Left lung (tissue), 10 donors: ENCODE data around the gene UTF1. TPM values are rescaled to one million over a fixed set of nuclear protein-coding genes. Genes with fewer than 3 reads are reported as not detected.

Experiments
- ATAC-seq: fragments of 200-7000 bp; cut with Tn5 transposase; one replicate; pipeline ENCODE4 v1.9.1; 2020; ENCODE audit warnings: moderate library complexity
- DNase-seq, 4 donors: peaks; one replicate each; pipeline ENCODE4 v3.0.0-alpha.2; 2013 to 2020
- H3K27ac ChIP-seq, 2 donors: fragments of 200-600 bp; sonication (generic) in 1 of 2; one replicate each; pipeline versions ENCODE4 v1.5.0 to v1.8.0; 2020 to 2021
- H3K27me3 ChIP-seq, 2 donors: fragments of 200-600 bp; sonication (generic) in 1 of 2; one replicate each; pipeline versions ENCODE4 v1.5.0 to v1.8.0; 2020 to 2021
- H3K36me3 ChIP-seq, 2 donors: fragments of 200-600 bp; sonication (generic) in 1 of 2; one replicate each; pipeline versions ENCODE4 v1.5.0 to v1.8.0; 2020 to 2021
- H3K4me1 ChIP-seq, 2 donors: fragments of 200-600 bp; one replicate each; pipeline ENCODE4 v1.8.0; 2021
- H3K4me3 ChIP-seq, 2 donors: fragments of 200-600 bp; sonication (generic) in 1 of 2; one replicate each; pipeline versions ENCODE4 v1.5.0 to v1.8.0; 2020 to 2021; ENCODE audit warnings: mild to moderate bottlenecking in 1 of 2
- H3K9me3 ChIP-seq, 2 donors: fragments of 200-600 bp; sonication (generic) in 1 of 2; one replicate each; pipeline versions ENCODE4 v1.5.0 to v1.8.0; 2020 to 2021
- CTCF ChIP-seq, 2 donors: fragments of 200-600 bp; sonication (generic) in 1 of 2; IDR thresholded peaks; one replicate each; pipeline versions ENCODE4 v1.5.0 to v1.8.0; 2021; ENCODE audit warnings: antibody characterized with exemption in 2 of 2
- intact Hi-C, 2 donors: fragments of 100-400 bp; cut with DNase I; formaldehyde crosslinking; loops; one replicate each; pipeline versions ENCODE4 v1.11.2 to v1.14.2; 2022
- polyA plus RNA-seq, 6 donors: library from polyadenylated mRNA; unstranded; fragments of 120-200 nt; gene quantifications; one replicate each; pipeline ENCODE4 v1.2.1, GENCODE V29; 2013; ENCODE audit not compliant: insufficient read length in 6 of 6
- total RNA-seq, 2 donors: library from RNA; stranded (reverse); fragmentation: NEBNext Ultra II Directional; extraction: Animal tissue kit (Norgen Biotek cat#: 25700); gene quantifications; one replicate each; pipeline ENCODE4 v1.2.1, GENCODE V29; 2021
- donor health status: DM: no; HTN: yes; CAD: no.
- donor health status: DM: no; HTN: no; CAD: no.

UTF1 gene
- total and polyA plus RNA-seq, 8 donors: not detected

DNA sequence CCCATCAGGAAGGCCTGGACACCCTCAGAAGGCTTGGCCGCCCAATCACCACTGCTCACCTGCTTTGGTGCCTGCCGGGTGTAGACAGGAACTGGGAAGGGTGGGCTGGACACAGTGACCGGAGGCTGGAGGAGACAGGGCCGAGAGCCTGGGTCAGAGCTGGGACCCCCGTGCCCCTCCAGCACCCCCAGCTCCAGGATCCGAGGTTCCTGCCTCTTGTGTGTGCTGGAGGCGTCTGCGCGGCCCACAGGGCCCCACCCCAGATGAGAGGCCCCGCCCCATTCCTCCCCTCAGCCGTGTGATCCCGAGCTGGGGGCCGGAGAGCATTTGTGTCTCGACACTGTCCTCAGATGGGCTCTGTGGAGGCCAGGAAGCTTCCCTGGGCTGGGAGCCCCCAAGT lies 37.3 kb downstream of the UTF1 start:
- H3K4me3 ChIP-seq: no peak overlapping the region
- peaks cover 0 to 5% of the 10 kb centered on the region in 2 donors for H3K27me3 ChIP-seq
- peaks cover 0 to 71% of the 10 kb centered on the region in 2 donors for H3K36me3 ChIP-seq
- no peak for DNase-seq
- H3K4me1 ChIP-seq: peaks cover 3 to 22% of the 10 kb centered on the region in 2 donors
- ATAC-seq: no peak
- H3K27ac ChIP-seq: no peak overlapping the region
- intact Hi-C loops: no loop called here
- TF ChIP-seq CTCF (IDR thresholded peaks at IDR 0.05): no peak
- H3K9me3 ChIP-seq: no peaks in the 10 kb centered on the region

DNA sequence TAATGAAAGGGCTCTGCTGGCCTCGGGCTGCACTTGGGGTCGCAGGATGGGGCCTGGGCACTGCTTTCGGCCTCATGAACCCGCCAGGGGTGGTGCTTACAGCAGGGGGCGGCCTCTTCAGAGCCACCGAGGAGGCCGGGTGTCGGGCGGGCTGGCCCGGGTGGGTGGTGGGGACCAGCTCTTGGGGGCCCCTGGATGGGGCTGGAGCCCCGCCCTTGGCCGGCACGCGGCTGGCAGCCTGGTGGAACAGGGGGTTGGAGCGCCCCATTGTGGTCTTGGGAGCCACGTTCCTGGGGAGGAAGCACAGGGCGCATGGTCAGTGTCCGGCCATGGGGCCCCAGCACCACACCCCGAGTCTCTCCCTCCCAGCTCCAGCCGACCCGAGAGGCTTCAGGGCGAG lies 37.8 kb downstream of the UTF1 start:
- TF ChIP-seq CTCF (IDR thresholded peaks at IDR 0.05): no peak
- DNase-seq: no peak
- intact Hi-C loops: no loop called here

GRCh38 chr10:133268532-133268931 lies 38.5 kb downstream of the UTF1 start:
- H3K27me3 ChIP-seq: peaks cover 0 to 12% of the 10 kb centered on the region in 2 donors
- H3K4me1 ChIP-seq: peaks cover 0 to 14% of the 10 kb centered on the region in 2 donors
- H3K27ac ChIP-seq: no peak overlapping the region
- DNase-seq (no peak), ATAC-seq (no peak)
- intact Hi-C loops: no loop called here
- H3K9me3 ChIP-seq: no peaks in the 10 kb centered on the region
- H3K36me3 ChIP-seq: peaks cover 0 to 76% of the 10 kb centered on the region in 2 donors
- no peak for TF ChIP-seq CTCF (IDR thresholded peaks at IDR 0.05)
- no peak overlapping the region for H3K4me3 ChIP-seq

More for the DNA sequence above, 37.8 kb downstream of the UTF1 start:
- H3K9me3 ChIP-seq: no peaks in the 10 kb centered on the region
- peaks cover 0 to 17% of the 10 kb centered on the region in 2 donors for H3K4me1 ChIP-seq
- ATAC-seq: no peak
- H3K36me3 ChIP-seq: peaks cover 0 to 73% of the 10 kb centered on the region in 2 donors
- peaks cover 0 to 5% of the 10 kb centered on the region in 2 donors for H3K27me3 ChIP-seq
- no peak overlapping the region for H3K4me3 ChIP-seq
- H3K27ac ChIP-seq: no peak overlapping the region

- Histone ChIP-seq H3K27me3 (peaks cover 0 to 18% of the 10 kb centered on the region in 2 donors), H3K4me1 (peaks cover 0 to 6% of the 10 kb centered on the region in 2 donors), H3K27ac (no peak overlapping the region), H3K4me3 (no peak overlapping the region), H3K9me3 (no peaks in the 10 kb centered on the region), H3K36me3 (peaks cover 0 to 81% of the 10 kb centered on the region in 2 donors)
- DNase-seq (no peak), ATAC-seq (no peak)
- intact Hi-C loops: no loop called here
- no peak for TF ChIP-seq CTCF (IDR thresholded peaks at IDR 0.05)
Measured at GRCh38 chr10:133269367-133269766, 39.4 kb downstream of the UTF1 start.

DNA sequence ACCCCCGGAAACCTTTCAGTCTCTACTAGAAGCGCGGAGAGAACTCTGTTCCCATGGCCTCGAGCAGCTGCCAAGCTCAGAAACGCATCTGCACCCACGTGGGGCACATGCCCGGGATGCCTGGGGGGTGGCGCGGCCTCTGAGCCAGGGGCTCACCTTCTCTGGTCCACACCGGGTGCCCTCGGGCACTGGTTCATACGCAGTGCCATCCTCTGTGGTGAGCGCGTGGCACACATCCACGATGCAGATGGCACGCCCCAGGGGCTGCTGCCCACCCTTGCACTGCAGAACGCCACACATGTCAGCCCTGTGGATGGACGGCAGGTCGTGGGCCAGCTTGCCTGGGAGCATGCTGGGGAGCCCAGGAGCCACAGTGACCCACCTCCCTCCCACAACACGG lies 40.2 kb downstream of the UTF1 start:
- Histone ChIP-seq H3K9me3 (no peaks in the 10 kb centered on the region), H3K4me3 (no peak overlapping the region), H3K27me3 (peaks cover 0 to 27% of the 10 kb centered on the region in 2 donors), H3K4me1 (peaks cover 0 to 12% of the 10 kb centered on the region in 2 donors), H3K27ac (no peak overlapping the region), H3K36me3 (peaks cover 0 to 81% of the 10 kb centered on the region in 2 donors)
- ATAC-seq: no peak
- no peak for TF ChIP-seq CTCF (IDR thresholded peaks at IDR 0.05)
- intact Hi-C loops: no loop called here
- DNase-seq: no peak
